Endothelial cell of umbilical vein (primary cell): ENCODE results near the gene NLRP3. TPM values are rescaled to one million over a fixed set of nuclear protein-coding genes. Genes with fewer than 3 reads are reported as not detected.

ENCODE experiments used
- BruUV-seq: library from RNA; stranded (reverse); fragments of 400-500 nt; replicated peaks from 2 replicates; lab custom pipeline; 2021; lab: Mats Ljungman, UMichigan
- CTCF ChIA-PET: fragments of 300-600, 350-600 bp; sonication (Branson Sonifier 250); formaldehyde crosslinking; loops from one replicate; lab custom pipeline; 2021; ENCODE audit warnings: antibody characterized with exemption, inconsistent platforms; lab: Charles Lee
- POLR2A ChIA-PET: fragments of 300-600, 350-600 bp; sonication (Branson Sonifier 250); formaldehyde crosslinking; loops from one replicate; lab custom pipeline; 2021; ENCODE audit warnings: antibody characterized with exemption, inconsistent platforms; lab: Charles Lee
- DNase-seq: peaks from one replicate; pipeline ENCODE4 v3.0.0-alpha.2; 2011; ENCODE audit warnings: low read depth, low spot score
- FAIRE-seq: peaks from 2 replicates; lab custom pipeline; 2011; peaks lifted over from hg19 to GRCh38; lab: Jason Lieb, UNC
- H2AFZ ChIP-seq: 2 replicates; pipeline ENCODE4 v1.6.0; 2012; ENCODE audit warnings: low read depth, low read length, control low read depth, inconsistent platforms
- H3K27ac ChIP-seq: 2 replicates; pipeline ENCODE4 v1.5.1; 2011; ENCODE audit warnings: low read depth, mild to moderate bottlenecking, control low read depth, low read length, moderate library complexity; ENCODE audit not compliant: insufficient read depth
- H3K27me3 ChIP-seq, 2 experiments: 2 replicates each; pipeline versions ENCODE4 v1.6.0 to v1.6.1; 2011; ENCODE audit warnings: low read length in 2 of 2, mixed read lengths in 1 of 2; ENCODE audit not compliant: control insufficient read depth in 2 of 2, insufficient read depth in 2 of 2
- H3K36me3 ChIP-seq, 2 experiments: 2 replicates in 1 of 2; 3 replicates in 1 of 2; pipeline ENCODE4 v1.5.1; 2011; ENCODE audit warnings: low read length in 2 of 2, mild to moderate bottlenecking in 1 of 2, moderate library complexity in 1 of 2; ENCODE audit not compliant: control insufficient read depth in 2 of 2, insufficient read depth in 2 of 2; ENCODE audit errors: extremely low read depth in 1 of 2
- H3K4me1 ChIP-seq: 3 replicates; pipeline ENCODE4 v1.5.1; 2011; ENCODE audit warnings: mild to moderate bottlenecking, low read length; ENCODE audit not compliant: control insufficient read depth, insufficient read depth; ENCODE audit errors: extremely low read depth
- H3K4me2 ChIP-seq: 2 replicates; pipeline ENCODE4 v1.6.1; 2011; ENCODE audit warnings: low read length, control low read depth, mixed read lengths; ENCODE audit not compliant: insufficient read depth
- H3K4me3 ChIP-seq, 3 experiments: fragments of 200-600 bp in 1 of 3; sonication (generic), shearing (Covaris generic) in 1 of 3; replicated peaks in 1 of 3; 2 replicates each; pipeline ENCODE4 v1.5.1; 2011 to 2016; ENCODE audit warnings: control low read depth in 3 of 3, low read length in 3 of 3, mild to moderate bottlenecking in 2 of 3, inconsistent platforms in 1 of 3, low read depth in 1 of 3, moderate library complexity in 1 of 3; ENCODE audit not compliant: insufficient read depth in 1 of 3
- H3K79me2 ChIP-seq: 2 replicates; pipeline ENCODE4 v1.6.0; 2012; ENCODE audit warnings: low read length, inconsistent platforms; ENCODE audit not compliant: control insufficient read depth, insufficient read depth
- H3K9ac ChIP-seq: replicated peaks from 2 replicates; pipeline ENCODE3; 2011; ENCODE audit warnings: low read length, control low read depth; ENCODE audit not compliant: insufficient read depth; ENCODE audit errors: extremely low read depth
- H3K9me1 ChIP-seq: replicated peaks from 3 replicates; pipeline ENCODE4 v1.6.0; 2011; ENCODE audit warnings: mild to moderate bottlenecking, low read length; ENCODE audit not compliant: control insufficient read depth, insufficient read depth; ENCODE audit errors: extremely low read depth
- H3K9me3 ChIP-seq: replicated peaks from 2 replicates; pipeline ENCODE4 v1.5.1; 2012; ENCODE audit warnings: low read length, inconsistent platforms; ENCODE audit not compliant: control insufficient read depth, insufficient read depth
- H4K20me1 ChIP-seq: replicated peaks from 2 replicates; pipeline ENCODE3; 2011; ENCODE audit warnings: mild to moderate bottlenecking, low read length; ENCODE audit not compliant: control insufficient read depth, insufficient read depth; ENCODE audit errors: extremely low read depth
- CTCF ChIP-seq, 2 donors: IDR thresholded peaks; 1 replicate in 1 of 2; 2 replicates in 1 of 2; pipeline ENCODE4 v1.5.1; 2011; ENCODE audit warnings: low read length in 2 of 2, mild to moderate bottlenecking in 2 of 2, moderate library complexity in 2 of 2, control low read depth in 1 of 2, inconsistent platforms in 1 of 2, low read depth in 1 of 2; ENCODE audit not compliant: insufficient read depth in 1 of 2; ENCODE audit errors: extremely low read depth in 1 of 2
- EZH2 ChIP-seq: IDR thresholded peaks from 2 replicates; pipeline ENCODE4 v1.6.1; 2012; ENCODE audit warnings: borderline replicate concordance, low read depth, mild to moderate bottlenecking, moderate library complexity, low read length, inconsistent platforms; ENCODE audit not compliant: severe bottlenecking
- FOS ChIP-seq: IDR thresholded peaks from 2 replicates; pipeline ENCODE4 v1.6.1; 2011; ENCODE audit warnings: mild to moderate bottlenecking, low read length, moderate library complexity, borderline replicate concordance; ENCODE audit not compliant: insufficient read depth
- GATA2 ChIP-seq: IDR thresholded peaks from 2 replicates; pipeline ENCODE4 v1.7.0; 2011; ENCODE audit warnings: low read depth, mild to moderate bottlenecking, moderate library complexity, mixed read lengths, low read length; ENCODE audit not compliant: insufficient read length, insufficient read depth
- JUN ChIP-seq: IDR thresholded peaks from 2 replicates; pipeline ENCODE4 v1.6.1; 2011; ENCODE audit warnings: borderline replicate concordance, low read depth; ENCODE audit not compliant: insufficient read length, insufficient read depth
- MYC ChIP-seq: IDR thresholded peaks from one replicate; pipeline ENCODE4 v1.6.1; 2011; ENCODE audit warnings: mild to moderate bottlenecking, low read depth, low read length
- POLR2A ChIP-seq: IDR thresholded peaks from 2 replicates; pipeline ENCODE4 v1.6.1; 2012; ENCODE audit warnings: low read depth, mild to moderate bottlenecking, control low read depth, low read length
- POLR2AphosphoS5 ChIP-seq: IDR thresholded peaks from 2 replicates; pipeline ENCODE4 v1.6.1; 2012; ENCODE audit warnings: low read depth, mild to moderate bottlenecking, control low read depth, low read length, moderate library complexity; ENCODE audit not compliant: insufficient read depth
- dilution Hi-C: fragments of 300-500 bp; cut with MboI; formaldehyde crosslinking; loops from one replicate; pipeline ENCODE4 v1.15.0; 2019; ENCODE audit warnings: low sequenced_read_pairs; ENCODE audit not compliant: extremely low pct_ligation_motif_present
- intact Hi-C: fragments of 100-400 bp; cut with micrococcal nuclease; formaldehyde crosslinking; loops from one replicate; pipeline ENCODE4 v1.10.0; 2022
- polyA plus RNA-seq, 4 experiments: library from polyadenylated mRNA; depleted of rRNA in 3 of 4; stranded (reverse) in 3 of 4; unstranded in 1 of 4; fragments of >200 nt; gene quantifications; 2 replicates each; pipeline versions ENCODE4 v1.2.1 to v1.2.3, GENCODE V29; 2011 to 2012; ENCODE audit warnings: missing spikeins in 1 of 4
- total RNA-seq: library from RNA; stranded (reverse); gene quantifications from 2 replicates; pipeline ENCODE4 v1.2.3, GENCODE V29; 2021
- TF ChIP-seq, protein P1 (sequence below): IDR thresholded peaks from 2 replicates; pipeline ENCODE4 v1.6.1; 2011; ENCODE audit not compliant: insufficient read depth, insufficient read length

NLRP3 gene
- total and polyA plus RNA-seq, 2 donors (not counting 3 experiments of a cell fraction or from before 2014, with no cell fraction given): 0.24 to 0.29 TPM

DNA sequence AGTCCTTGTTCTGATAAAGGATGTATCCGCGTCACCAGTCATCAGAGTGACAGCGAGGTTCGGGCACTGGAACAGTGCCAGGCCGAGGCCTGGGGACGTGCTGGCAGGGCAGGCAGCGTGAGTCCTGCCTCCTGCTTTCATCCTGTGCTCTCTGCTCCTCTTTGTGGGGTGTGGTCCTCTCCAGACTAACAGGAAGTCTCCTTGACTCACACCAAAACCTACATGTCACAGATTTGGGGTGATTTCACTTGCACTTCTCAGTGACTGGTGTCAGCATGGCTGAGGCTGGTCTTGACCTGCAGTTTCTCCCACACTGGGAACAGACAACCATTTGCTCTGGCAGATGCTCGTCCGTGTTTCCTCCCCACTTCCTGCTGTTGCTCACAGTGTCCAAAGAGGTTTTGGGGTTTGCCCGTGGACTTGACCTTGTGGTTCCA is 8.8 kb upstream of the NLRP3 start:
- H3K4me2 ChIP-seq: no peak overlapping the region
- no peaks in the 10 kb centered on the region for H3K9me1 ChIP-seq
- no TSS peak for BruUV-seq
- no peak overlapping the region for H3K27ac ChIP-seq
- intact Hi-C loops: no loop called here
- H3K9ac ChIP-seq: no peak overlapping the region
- H3K36me3 ChIP-seq: no peaks in the 10 kb centered on the region
- no peaks in the 10 kb centered on the region for H3K27me3 ChIP-seq
- peaks cover 3% of the 10 kb centered on the region for H3K9me3 ChIP-seq
- no peaks in the 10 kb centered on the region for H3K79me2 ChIP-seq
- FAIRE-seq (no peak), DNase-seq (no peak)
- TF ChIP-seq POLR2A: no peak
- no peak for TF ChIP-seq POLR2AphosphoS5
- TF ChIP-seq, protein P1, sequence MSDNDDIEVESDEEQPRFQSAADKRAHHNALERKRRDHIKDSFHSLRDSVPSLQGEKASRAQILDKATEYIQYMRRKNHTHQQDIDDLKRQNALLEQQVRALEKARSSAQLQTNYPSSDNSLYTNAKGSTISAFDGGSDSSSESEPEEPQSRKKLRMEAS: no peak
- no peak for TF ChIP-seq FOS
- TF ChIP-seq GATA2: no peak
- TF ChIP-seq JUN: no peak
- ChIA-PET POLR2A (no interaction called here), CTCF (no interaction called here)
- H3K4me3 ChIP-seq: no peak overlapping the region
- H4K20me1 ChIP-seq: no peaks in the 10 kb centered on the region
- dilution Hi-C loops: no loop called here
- H2AFZ ChIP-seq: no peak overlapping the region
- no peaks in the 10 kb centered on the region for H3K4me1 ChIP-seq

GRCh38 chr1:247408100-247408499 is 7.9 kb upstream of the NLRP3 start:
- CTCF ChIA-PET: no interaction called here
- POLR2A ChIA-PET: no interaction called here
- H2AFZ ChIP-seq: no peak overlapping the region
- H3K9ac ChIP-seq: no peak overlapping the region
- H3K4me2 ChIP-seq: no peak overlapping the region
- DNase-seq (no peak), FAIRE-seq (no peak)
- TF ChIP-seq POLR2A (no peak), FOS (no peak), MYC (no peak), EZH2 (no peak), CTCF (IDR thresholded peaks at IDR 0.05; ENCODE audit: extremely low read depth in 1 of 2, insufficient read depth in 1 of 2, low read depth in 1 of 2, low read length in 2 of 2) (no peak), GATA2 (no peak), JUN (no peak), POLR2AphosphoS5 (no peak)
- TF ChIP-seq, protein P1: no peak
- no peaks in the 10 kb centered on the region for H3K9me1 ChIP-seq
- no peaks in the 10 kb centered on the region for H3K27me3 ChIP-seq
- intact Hi-C loops (no loop called here), dilution Hi-C loops (no loop called here)
- H3K4me1 ChIP-seq: no peaks in the 10 kb centered on the region
- H3K27ac ChIP-seq: no peak overlapping the region
- H4K20me1 ChIP-seq: no peaks in the 10 kb centered on the region
- BruUV-seq: no TSS peak
- no peak overlapping the region for H3K4me3 ChIP-seq
- H3K36me3 ChIP-seq: no peaks in the 10 kb centered on the region
- no peaks in the 10 kb centered on the region for H3K79me2 ChIP-seq
- H3K9me3 ChIP-seq: peaks cover 3% of the 10 kb centered on the region
